NCI-H2196 treated with DMSO at 0.1 percent for 48 hours (cell line): Measurements from ENCODE around the gene CDH7.

Source experiments
- DNase-seq: peaks from one replicate; lab custom pipeline; 2025; ENCODE audit not compliant: unreplicated experiment; lab: John Stamatoyannopoulos, UW

CDH7 gene

DNA sequence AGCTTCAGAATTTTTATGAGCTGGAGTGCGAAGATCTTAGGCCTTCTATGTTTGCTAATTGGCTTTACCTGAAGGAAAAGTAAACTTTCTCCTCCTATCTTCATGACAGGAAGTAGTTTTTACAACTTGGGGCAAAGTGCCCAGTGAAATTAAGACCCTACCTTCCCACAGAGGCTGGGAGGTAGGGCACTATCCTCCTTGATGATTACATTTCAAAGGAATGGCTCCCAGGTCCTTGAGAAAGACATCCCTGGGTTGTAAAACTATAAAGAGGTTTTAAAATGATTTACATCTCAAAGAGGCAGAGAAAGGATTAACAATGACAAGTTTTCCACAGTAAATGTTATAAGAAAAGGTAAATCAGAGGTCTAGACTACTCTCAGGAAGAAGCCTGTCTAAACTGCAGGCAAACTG, 155.8 kb downstream of the CDH7 start:
- DNase-seq, result no peak

DNA sequence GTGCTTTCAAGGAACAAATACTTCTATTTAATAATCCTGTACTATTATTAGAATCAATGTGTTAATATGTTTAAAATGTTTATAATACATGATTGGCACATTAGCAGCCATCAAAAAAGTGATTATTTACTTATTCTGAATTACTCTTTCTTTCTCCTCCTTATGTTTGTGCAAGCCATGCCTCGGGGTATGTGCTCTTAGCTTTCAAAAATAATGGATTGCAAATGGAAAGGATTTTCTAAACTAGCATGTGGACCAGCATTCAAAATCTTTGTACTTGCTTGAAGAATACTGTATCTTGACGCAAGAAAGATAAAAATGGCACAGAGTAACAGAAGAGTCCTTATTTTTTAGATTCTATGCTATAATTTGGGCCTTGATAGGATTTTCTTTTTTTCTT, 156.5 kb downstream of the CDH7 start:
- DNase-seq, result no peak

DNA sequence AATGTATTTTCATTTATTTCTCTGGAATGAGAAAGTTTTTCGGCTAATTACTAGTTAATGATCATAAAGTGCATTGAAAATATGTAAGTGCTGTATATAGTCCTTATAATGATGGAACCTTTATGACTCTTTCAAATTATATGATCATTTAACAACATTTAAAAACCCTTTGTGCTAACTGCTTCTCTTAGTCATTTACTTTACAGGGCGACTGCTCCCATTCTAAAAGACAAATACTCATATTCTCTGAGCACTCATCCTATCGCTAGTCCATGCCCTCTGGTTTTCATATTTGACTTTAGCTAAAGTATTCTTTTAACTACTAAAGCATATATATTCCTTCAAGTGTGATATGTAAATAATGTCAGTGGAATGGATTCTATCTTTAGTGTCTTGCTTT, 168.2 kb downstream of the CDH7 start:
- DNase-seq, result no peak

DNA sequence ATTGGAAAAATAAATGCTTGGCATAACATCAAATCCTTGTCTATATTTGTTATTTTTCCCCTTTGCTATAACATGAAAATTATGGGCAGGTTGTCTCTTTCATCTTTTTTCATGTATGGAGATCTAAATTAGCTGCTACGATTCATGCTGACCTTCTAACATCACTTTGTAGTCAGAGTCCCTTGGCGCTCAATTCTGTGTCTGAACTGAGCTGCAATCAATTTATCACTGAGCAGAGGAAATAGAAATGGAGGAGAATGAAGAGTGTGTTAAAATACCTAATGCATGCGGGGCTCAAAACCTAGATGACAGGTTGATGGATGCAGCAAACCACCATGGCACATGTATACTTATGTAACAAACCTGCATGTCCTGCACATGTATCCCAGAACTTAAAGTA, 168.9 kb downstream of the CDH7 start:
- DNase-seq, result no peak

DNA sequence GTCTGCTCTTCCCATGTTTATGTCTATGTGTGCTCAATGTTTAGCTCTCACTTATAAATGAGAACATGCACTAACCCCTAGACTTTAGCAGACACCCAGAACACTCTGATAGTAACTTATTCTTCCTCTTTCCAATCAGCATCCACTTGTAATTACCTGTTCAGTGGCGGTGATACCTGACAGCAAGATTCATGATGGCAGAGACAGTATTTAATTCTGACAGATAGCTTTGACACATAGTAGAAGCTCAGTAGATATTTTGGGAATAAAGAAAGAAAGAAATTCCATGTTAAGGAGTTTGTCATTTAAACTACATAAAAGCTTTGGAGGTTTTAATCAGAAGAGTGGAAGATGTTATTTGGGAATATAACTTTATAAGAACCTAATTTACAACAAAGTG, 171.3 kb downstream of the CDH7 start:
- no peak for DNase-seq

DNA sequence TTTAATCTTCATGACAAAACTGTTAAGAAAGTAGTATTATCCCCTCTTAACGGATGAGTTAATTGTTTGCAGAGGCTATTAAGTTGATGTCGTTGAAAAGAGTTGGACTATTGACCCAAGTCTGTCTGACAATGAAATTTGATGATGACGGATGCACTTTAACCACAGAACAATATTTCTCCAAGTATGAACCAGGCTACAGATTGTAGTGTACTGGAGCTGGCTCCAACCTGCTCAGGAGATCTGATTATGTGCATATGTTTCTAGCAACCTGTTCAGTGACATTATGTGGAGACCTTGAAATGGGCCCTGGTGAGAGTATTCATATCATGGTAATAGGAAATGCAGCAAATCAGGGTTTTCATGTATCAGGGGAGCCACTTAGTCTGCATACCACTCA, 174.1 kb downstream of the CDH7 start:
- DNase-seq, result no peak

DNA sequence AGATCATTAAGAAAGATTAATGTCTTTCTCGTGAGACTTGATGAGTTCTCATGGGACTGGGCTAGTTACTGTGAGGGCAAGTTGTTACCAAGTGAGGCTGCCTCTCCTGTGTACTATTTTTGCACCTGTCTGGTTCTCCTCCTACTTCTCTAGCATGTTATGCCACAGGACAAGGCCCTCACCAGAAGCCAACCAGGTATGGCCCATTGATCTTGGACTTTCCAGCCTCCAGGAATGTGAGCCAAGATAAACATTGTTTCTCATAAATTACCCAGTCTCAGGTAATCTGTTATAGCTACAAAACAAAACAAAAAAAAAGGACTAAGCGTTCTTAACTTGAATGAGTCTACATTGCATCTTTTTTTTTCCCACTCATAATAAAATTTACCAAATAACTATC, 184.1 kb downstream of the CDH7 start:
- DNase-seq, result no peak

DNA sequence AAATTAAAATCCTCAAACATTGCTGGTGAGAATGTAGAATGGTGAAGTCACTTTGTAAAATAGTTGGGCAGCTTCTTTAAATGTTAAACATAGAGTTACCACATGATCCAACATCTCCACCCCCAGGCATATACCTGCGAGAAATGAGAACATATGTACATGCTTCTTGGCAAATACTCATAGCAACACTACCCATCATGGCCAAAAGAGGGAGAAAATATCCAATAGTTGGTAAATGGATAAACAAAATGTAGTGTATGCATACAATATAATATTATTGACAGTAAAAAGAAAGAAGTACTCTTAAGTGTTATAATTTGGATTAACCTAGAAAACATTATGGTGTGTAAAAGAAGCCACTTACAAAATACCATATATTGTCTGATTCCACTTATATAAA, 185.9 kb downstream of the CDH7 start:
- no peak for DNase-seq

DNA sequence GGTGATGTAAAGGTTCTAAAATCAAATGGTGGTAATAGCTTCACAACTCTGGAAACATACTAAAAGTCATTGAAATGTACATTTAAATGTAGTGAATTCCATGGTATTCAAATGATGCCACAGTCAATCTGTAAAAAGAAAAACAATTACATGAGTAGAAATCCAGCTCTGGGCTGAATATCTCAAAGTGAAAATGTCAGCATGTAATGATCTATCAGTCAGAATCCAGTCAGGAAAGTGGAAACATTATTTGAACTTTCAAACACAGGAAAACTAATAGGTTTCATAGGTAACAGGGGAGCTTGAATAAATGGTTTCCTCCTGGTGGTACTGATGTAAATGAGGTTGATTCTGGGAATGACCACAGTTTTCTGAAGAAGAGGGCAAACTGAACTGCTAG, 186.4 kb downstream of the CDH7 start:
- no peak for DNase-seq

DNA sequence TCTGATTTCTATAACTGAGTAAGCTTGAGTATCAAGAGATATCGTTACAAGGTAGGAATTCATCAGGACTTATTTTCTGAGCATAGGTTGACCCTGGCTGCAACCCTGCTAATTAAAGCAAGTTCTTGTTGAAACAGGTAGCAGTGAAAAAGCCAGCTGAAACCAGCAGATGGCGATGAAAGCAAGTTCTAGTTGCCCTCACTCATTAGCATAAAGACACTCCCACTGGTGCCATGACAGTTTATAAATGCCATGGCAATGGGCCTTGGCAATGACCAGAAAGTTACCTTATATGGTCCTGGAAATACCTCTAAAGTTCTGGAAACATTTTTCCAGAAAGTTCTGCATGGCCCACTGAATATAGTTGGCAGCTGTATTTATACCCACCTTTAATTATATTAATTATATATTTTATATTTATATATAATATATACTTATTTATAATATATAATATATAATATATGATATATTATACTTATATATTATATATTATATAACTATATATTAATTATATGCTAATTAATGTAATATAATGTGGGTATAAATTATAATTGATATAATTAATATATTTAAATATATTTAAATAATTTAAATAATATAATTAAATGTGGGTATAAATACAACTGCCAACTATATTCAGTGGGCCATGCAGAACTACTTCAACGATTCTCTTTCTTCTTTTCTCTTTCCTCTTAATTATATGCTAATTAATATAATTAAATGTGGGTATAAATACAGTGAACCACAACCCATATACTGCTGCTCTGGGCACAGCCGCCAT, 188.0 kb downstream of the CDH7 start:
- no peak for DNase-seq
